GF-D8 (cell line): ENCODE data around the gene KRTAP5-1.
"Not testable (repeated sequence)": the region's sequence is repeated elsewhere in the genome, so short reads cannot be mapped to it uniquely, and the experiment has no call there.

Experiments used
- DNase-seq: peaks from one replicate; lab custom pipeline; 2025; lab: John Stamatoyannopoulos, UW

KRTAP5-1 gene

GRCh38 chr11:1584661-1585370 is at the start of gene KRTAP5-1:
Gene KRTAP5-1, minus strand, starts transcription at chr11:1585283. Its CDS starts 34 bp downstream, at chr11:1585249.
- DNase-seq = not testable (repeated sequence)

GRCh38 chr11:1633864-1634263 is 48.8 kb upstream of the KRTAP5-1 start:
- DNase-seq = no peak

- no peak for DNase-seq
Measured at GRCh38 chr11:1632053-1632714, 47.1 kb upstream of the KRTAP5-1 start.

- no peak for DNase-seq
Measured at GRCh38 chr11:1631066-1631568, 46.0 kb upstream of the KRTAP5-1 start.

- DNase-seq = no peak
Measured at GRCh38 chr11:1630271-1630670, 45.2 kb upstream of the KRTAP5-1 start.

GRCh38 chr11:1629326-1630185 is 44.5 kb upstream of the KRTAP5-1 start, which contains the start of gene KRTAP5-5:
Gene KRTAP5-5, plus strand, starts transcription at chr11:1629775. Its CDS starts 66 bp downstream, at chr11:1629841.
- no peak for DNase-seq

- no peak for DNase-seq
Measured at GRCh38 chr11:1628506-1629325, 43.6 kb upstream of the KRTAP5-1 start.

GRCh38 chr11:1625541-1625940 is 40.5 kb upstream of the KRTAP5-1 start:
- DNase-seq = no peak

GRCh38 chr11:1624621-1625020 is 39.5 kb upstream of the KRTAP5-1 start:
- no peak for DNase-seq

- no peak for DNase-seq
Measured at GRCh38 chr11:1623716-1624115, 38.6 kb upstream of the KRTAP5-1 start.

GRCh38 chr11:1622086-1622485 is 37.0 kb upstream of the KRTAP5-1 start, which contains the start of gene KRTAP5-4:
Gene KRTAP5-4, minus strand, starts transcription at chr11:1622138. Its CDS starts 45 bp downstream, at chr11:1622093.
- DNase-seq = no peak

- no peak for DNase-seq
Measured at GRCh38 chr11:1619449-1619848, 34.4 kb upstream of the KRTAP5-1 start.

- DNase-seq = no peak
Measured at GRCh38 chr11:1618231-1618630, 33.1 kb upstream of the KRTAP5-1 start.

- DNase-seq = no peak
Measured at GRCh38 chr11:1608363-1608762, 23.3 kb upstream of the KRTAP5-1 start, which contains the start of gene KRTAP5-3. Gene KRTAP5-3, minus strand, starts transcription at chr11:1608463. Its CDS starts 78 bp downstream, at chr11:1608385.

- DNase-seq = not testable (repeated sequence)
Measured at GRCh38 chr11:1607901-1608300, 22.8 kb upstream of the KRTAP5-1 start.

- DNase-seq = not testable (repeated sequence)
Measured at GRCh38 chr11:1607156-1607845, 22.2 kb upstream of the KRTAP5-1 start.

GRCh38 chr11:1605923-1606322 is 20.8 kb upstream of the KRTAP5-1 start:
- DNase-seq = not testable (repeated sequence)

- DNase-seq = no peak
Measured at GRCh38 chr11:1604711-1605110, 19.6 kb upstream of the KRTAP5-1 start.

- no peak for DNase-seq
Measured at GRCh38 chr11:1604181-1604580, 19.1 kb upstream of the KRTAP5-1 start.

- no peak for DNase-seq
Measured at GRCh38 chr11:1603629-1604028, 18.5 kb upstream of the KRTAP5-1 start.
